Esophagus muscularis mucosa (tissue), 4 donors: ENCODE data around the gene PARK7. TPM values are rescaled to one million over a fixed set of nuclear protein-coding genes. Genes with fewer than 3 reads are reported as not detected.
"Not testable (repeated sequence)": the region's sequence is repeated elsewhere in the genome, so short reads cannot be mapped to it uniquely, and the experiment has no call there.

Experiments
- DNase-seq: peaks from one replicate; pipeline ENCODE4 v3.0.0-alpha.2; 2017; ENCODE audit errors: extremely low spot score
- H3K27ac ChIP-seq, 4 donors: fragments of 200-600 bp; sonication (generic); replicated peaks in 1 of 4; 1 replicate in 3 of 4; 2 replicates in 1 of 4; pipeline ENCODE4 v1.5.1; 2016 to 2019; ENCODE audit warnings: mild to moderate bottlenecking in 1 of 4
- H3K27me3 ChIP-seq, 4 donors: fragments of 200-600 bp; sonication (generic); one replicate each; pipeline versions ENCODE4 v1.5.1 to v1.6.0; 2016 to 2019
- H3K36me3 ChIP-seq, 4 donors: fragments of 200-600 bp; sonication (generic); one replicate each; pipeline ENCODE4 v1.5.1; 2016 to 2019
- H3K4me1 ChIP-seq, 4 donors: fragments of 200-600 bp; sonication (generic); one replicate each; pipeline ENCODE4 v1.5.1; 2016 to 2019
- H3K4me3 ChIP-seq, 4 donors: fragments of 200-600 bp; sonication (generic); 1 replicate in 2 of 4; 2 replicates in 2 of 4; pipeline ENCODE4 v1.5.1; 2016 to 2019; ENCODE audit warnings: mild to moderate bottlenecking in 4 of 4, moderate library complexity in 1 of 4
- H3K9me3 ChIP-seq, 4 donors: fragments of 200-600 bp; sonication (generic); 1 replicate in 3 of 4; 2 replicates in 1 of 4; pipeline ENCODE4 v1.5.1; 2016 to 2019
- CTCF ChIP-seq, 3 experiments: fragments of 200-600 bp in 2 of 3; fragments of 450-650 bp in 1 of 3; sonication (generic) in 2 of 3; IDR thresholded peaks; one replicate each; pipeline ENCODE4 v1.5.1; 2017 to 2019; ENCODE audit warnings: antibody characterized with exemption in 3 of 3, mild to moderate bottlenecking in 2 of 3, moderate library complexity in 1 of 3
- EP300 ChIP-seq: sonication (generic); formaldehyde crosslinking; IDR thresholded peaks from one replicate; pipeline ENCODE4 v1.6.1; 2017; ENCODE audit warnings: antibody characterized with exemption
- POLR2A ChIP-seq: fragments of 450-650 bp; IDR thresholded peaks from one replicate; pipeline ENCODE4 v1.6.1; 2017; ENCODE audit warnings: antibody characterized with exemption, moderate library complexity, mild to moderate bottlenecking, low read depth
- POLR2AphosphoS5 ChIP-seq, 2 donors: sonication (generic); formaldehyde crosslinking; IDR thresholded peaks; one replicate each; pipeline ENCODE4 v1.6.1; 2017; ENCODE audit warnings: antibody characterized with exemption in 2 of 2
- WGBS: methylation state at CpG from one replicate; pipeline ENCODE4 v1.1.5; 2018; 5-methylcytosine and 5-hydroxymethylcytosine counted together
- intact Hi-C: fragments of 100-400 bp; cut with DNase I; formaldehyde crosslinking; loops from one replicate; pipeline ENCODE4 v1.15.1; 2023
- total RNA-seq, 4 donors: library from RNA; depleted of rRNA; stranded (reverse); fragments of >200 nt; gene quantifications; one replicate each; pipeline versions ENCODE4 v1.1.0 to v1.2.1, GENCODE V29; 2016

PARK7 gene
- total RNA-seq, 4 donors from 2014 or later, result 201 to 229 (median 212) TPM

GRCh38 chr1:7960867-7961215, 670 bp upstream of the PARK7 start:
- no peak for DNase-seq
- 4% methylated on average over 3 of the region's 3 CpGs for WGBS
- peaks cover 26 to 50% (median 42%) of the 10 kb centered on the region in 4 donors for H3K4me1 ChIP-seq
- TF ChIP-seq EP300, result no peak
- TF ChIP-seq CTCF (IDR thresholded peaks at IDR 0.05), result no peak
- no peak for TF ChIP-seq POLR2A
- TF ChIP-seq POLR2AphosphoS5 (IDR thresholded peaks at IDR 0.05), result no peak
- peaks cover 13 to 30% (median 27%) of the 10 kb centered on the region in 4 donors for H3K36me3 ChIP-seq
- no peaks in the 10 kb centered on the region for H3K9me3 ChIP-seq
- H3K27me3 ChIP-seq, result no peaks in the 10 kb centered on the region
- intact Hi-C loops, result loop anchor here (10.0 kb wide), 1 partner anchor 894 kb away; no protein-coding TSS in a partner anchor
- H3K27ac ChIP-seq, result peak overlapping the region; percentile 92 to 97 (median 95)
- H3K4me3 ChIP-seq, result peak overlapping the region; percentile 72 to 96 (median 94)

GRCh38 chr1:7962014-7962335, 464 bp downstream of the PARK7 start:
- WGBS, result 0% methylated on average over 10 of the region's 10 CpGs
- peak overlapping the region; percentile 92 to 97 (median 95) for H3K27ac ChIP-seq
- H3K36me3 ChIP-seq, result peaks cover 19 to 42% (median 36%) of the 10 kb centered on the region in 4 donors
- DNase-seq, result no peak
- intact Hi-C loops, result loop anchor here (10.0 kb wide), 1 partner anchor 893 kb away; no protein-coding TSS in a partner anchor
- no peak for TF ChIP-seq CTCF (IDR thresholded peaks at IDR 0.05)
- TF ChIP-seq EP300, result no peak
- no peak for TF ChIP-seq POLR2AphosphoS5 (IDR thresholded peaks at IDR 0.05)
- no peak for TF ChIP-seq POLR2A
- H3K4me3 ChIP-seq, result peak overlapping the region; percentile 72 to 96 (median 94)
- H3K9me3 ChIP-seq, result no peaks in the 10 kb centered on the region
- no peaks in the 10 kb centered on the region for H3K27me3 ChIP-seq
- peaks cover 30 to 62% (median 53%) of the 10 kb centered on the region in 4 donors for H3K4me1 ChIP-seq

- no peaks in the 10 kb centered on the region for H3K9me3 ChIP-seq
- H3K4me1 ChIP-seq, result peaks cover 38 to 70% (median 60%) of the 10 kb centered on the region in 4 donors
- H3K27ac ChIP-seq, result peak overlapping the region in 1 of 4 donors; percentile 97
- TF ChIP-seq POLR2A (no peak), CTCF (IDR thresholded peaks at IDR 0.05) (no peak), POLR2AphosphoS5 (IDR thresholded peaks at IDR 0.05) (no peak), EP300 (no peak)
- intact Hi-C loops, result loop anchor here (10.0 kb wide), 1 partner anchor 892 kb away; no protein-coding TSS in a partner anchor
- 83% methylated on average over 11 of the region's 11 CpGs for WGBS
- H3K4me3 ChIP-seq, result peak overlapping the region; percentile 72 to 96 (median 94)
- DNase-seq, result no peak
- H3K27me3 ChIP-seq, result no peaks in the 10 kb centered on the region
- peaks cover 22 to 50% (median 41%) of the 10 kb centered on the region in 4 donors for H3K36me3 ChIP-seq
These were observed 1.3 kb downstream of the PARK7 start for GRCh38 chr1:7962636-7963377.

- 95% methylated on average over 12 of the region's 12 CpGs for WGBS
- H3K27ac ChIP-seq, H3K27me3 ChIP-seq, H3K9me3 ChIP-seq, DNase-seq, H3K4me3 ChIP-seq: not testable (repeated sequence)
- H3K4me1 ChIP-seq, result peaks cover 38 to 71% (median 61%) of the 10 kb centered on the region in 4 donors
- intact Hi-C loops, result loop anchor here (10.0 kb wide), 1 partner anchor 891 kb away; no protein-coding TSS in a partner anchor
- peaks cover 24 to 56% (median 42%) of the 10 kb centered on the region in 4 donors for H3K36me3 ChIP-seq
These were observed 1.8 kb downstream of the PARK7 start for GRCh38 chr1:7963378-7963730.

GRCh38 chr1:7963841-7964240, 2.3 kb downstream of the PARK7 start:
- H3K27me3 ChIP-seq, H3K9me3 ChIP-seq, H3K27ac ChIP-seq, DNase-seq, H3K4me3 ChIP-seq: not testable (repeated sequence)
- WGBS, result 89% methylated on average over 6 of the region's 7 CpGs
- intact Hi-C loops, result loop anchor here (10.0 kb wide), 1 partner anchor 891 kb away; no protein-coding TSS in a partner anchor
- Histone ChIP-seq H3K4me1 (peaks cover 38 to 71% (median 61%) of the 10 kb centered on the region in 4 donors), H3K36me3 (peaks cover 29 to 60% (median 47%) of the 10 kb centered on the region in 4 donors)
